HG03064 (cell line): ENCODE measurements around the gene ZNF738.

Experiments used
- ATAC-seq: cut with Tn5 transposase; IDR thresholded peaks from one replicate; pipeline ENCODE4 v1.9.1; 2021; ENCODE audit warnings: low read depth; ENCODE audit not compliant: unreplicated experiment

Gene ZNF738

DNA sequence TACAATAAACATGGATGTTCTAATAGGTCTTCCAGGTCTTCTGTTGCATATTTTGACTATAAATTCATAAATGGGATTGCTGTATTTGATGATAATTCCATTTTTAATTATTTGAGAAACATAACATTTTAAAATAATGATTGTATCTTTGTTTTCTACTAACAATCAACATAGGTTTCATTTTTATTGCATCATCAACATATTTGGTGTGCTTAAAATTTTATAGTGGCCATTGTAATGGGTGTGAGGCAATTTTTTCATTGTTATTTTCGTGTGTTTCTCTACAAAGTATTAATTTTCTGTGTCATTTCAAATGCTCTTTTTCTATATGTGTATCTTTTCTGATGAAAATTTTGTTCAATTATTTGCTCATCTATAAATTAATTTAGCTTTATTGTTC lies 51.4 kb downstream of the ZNF738 start:
- no peak for ATAC-seq

DNA sequence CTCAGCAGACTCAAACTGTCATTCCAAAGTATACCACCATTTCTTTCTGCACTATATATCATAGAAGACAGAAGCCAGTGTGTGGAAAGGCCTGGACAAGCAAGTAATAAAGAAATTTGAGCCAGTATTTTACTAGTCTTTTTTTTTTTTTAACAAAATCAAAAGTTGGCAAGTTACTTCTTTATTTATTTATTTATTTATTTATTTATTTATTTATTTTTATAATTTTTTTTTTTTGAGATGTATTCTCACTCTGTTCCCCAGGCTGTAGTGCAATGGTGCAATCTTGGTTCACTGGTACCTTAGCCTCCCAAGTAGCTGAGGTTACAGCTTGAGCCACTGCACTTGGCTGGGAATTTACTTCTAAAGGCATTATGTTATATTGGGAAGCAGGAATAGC lies 63.4 kb downstream of the ZNF738 start:
- ATAC-seq: no peak

DNA sequence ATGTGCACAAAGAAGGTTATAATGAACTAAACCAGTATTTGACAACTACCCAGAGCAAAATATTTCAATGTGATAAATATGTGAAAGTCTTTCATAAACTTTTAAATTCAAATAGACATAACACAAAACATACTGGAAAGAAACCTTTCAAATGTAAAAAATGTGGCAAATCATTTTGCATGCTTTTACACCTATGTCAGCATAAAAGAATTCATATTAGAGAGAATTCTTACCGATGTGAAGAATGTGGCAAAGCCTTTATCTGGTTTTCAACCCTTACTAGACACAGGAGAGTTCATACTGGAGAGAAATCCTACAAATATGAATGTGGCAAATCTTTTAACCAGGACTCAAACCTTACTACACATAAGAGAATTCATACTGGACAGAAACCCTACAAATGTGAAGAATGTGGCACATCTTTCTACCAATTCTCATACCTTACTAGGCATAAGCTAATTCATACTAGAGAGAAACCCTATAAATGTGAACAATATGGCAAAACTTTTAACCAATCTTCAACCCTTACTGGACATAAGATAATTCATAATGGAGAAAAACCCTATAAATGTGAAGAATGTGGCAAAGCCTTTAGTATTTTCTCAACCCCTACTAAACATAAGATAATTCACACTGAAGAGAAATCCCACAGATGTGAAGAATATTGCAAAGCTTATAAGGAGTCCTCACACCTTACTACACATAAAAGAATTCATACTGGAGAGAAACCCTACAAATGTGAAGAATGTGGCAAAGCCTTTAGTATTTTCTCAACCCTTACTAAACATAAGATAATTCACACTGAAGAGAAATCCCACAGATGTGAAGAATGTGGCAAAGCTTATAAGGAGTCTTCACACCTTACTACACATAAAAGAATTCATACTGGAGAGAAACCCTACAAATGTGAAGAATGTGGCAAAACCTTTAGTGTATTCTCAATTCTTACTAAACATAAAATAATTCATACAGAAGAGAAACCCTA lies 64.5 kb downstream of the ZNF738 start:
- no peak for ATAC-seq
